ENCODE measurements around the gene ZDHHC11B. TPM values are rescaled to one million over a fixed set of nuclear protein-coding genes. Genes with fewer than 3 reads are reported as not detected.
"Not testable (repeated sequence)": the region's sequence is repeated elsewhere in the genome, so short reads cannot be mapped to it uniquely, and the experiment has no call there.

Gene ZDHHC11B
- total RNA-seq, 1 experiment from 2014 or later = 5.9 TPM

- in situ Hi-C loops (cut with HindIII; ENCODE audit: low pct_unique_long_range_greater_than_20kb, low sequenced_read_pairs); DNase-seq (ENCODE audit: low read depth, low spot score): not testable (repeated sequence)
Measured at GRCh38 chr5:713686-714085, 70.8 kb downstream of the ZDHHC11B start.

GRCh38 chr5:708848-709517, 75.5 kb downstream of the ZDHHC11B start:
- DNase-seq (ENCODE audit: low read depth, low spot score); in situ Hi-C loops (cut with HindIII; ENCODE audit: low pct_unique_long_range_greater_than_20kb, low sequenced_read_pairs): not testable (repeated sequence)

GRCh38 chr5:708374-708773, 76.2 kb downstream of the ZDHHC11B start:
- DNase-seq (ENCODE audit: low read depth, low spot score); in situ Hi-C loops (cut with HindIII; ENCODE audit: low pct_unique_long_range_greater_than_20kb, low sequenced_read_pairs): not testable (repeated sequence)

- DNase-seq (ENCODE audit: low read depth, low spot score); in situ Hi-C loops (cut with HindIII; ENCODE audit: low pct_unique_long_range_greater_than_20kb, low sequenced_read_pairs): not testable (repeated sequence)
Measured at GRCh38 chr5:706127-706526, 78.4 kb downstream of the ZDHHC11B start.

GRCh38 chr5:696753-697702, 87.5 kb downstream of the ZDHHC11B start:
- DNase-seq (ENCODE audit: low read depth, low spot score); in situ Hi-C loops (cut with HindIII; ENCODE audit: low pct_unique_long_range_greater_than_20kb, low sequenced_read_pairs): not testable (repeated sequence)

- DNase-seq (ENCODE audit: low read depth, low spot score); in situ Hi-C loops (cut with HindIII; ENCODE audit: low pct_unique_long_range_greater_than_20kb, low sequenced_read_pairs): not testable (repeated sequence)
Measured at GRCh38 chr5:696191-696590, 88.3 kb downstream of the ZDHHC11B start.

GRCh38 chr5:695475-695874, 89.1 kb downstream of the ZDHHC11B start:
- in situ Hi-C loops (cut with HindIII; ENCODE audit: low pct_unique_long_range_greater_than_20kb, low sequenced_read_pairs); DNase-seq (ENCODE audit: low read depth, low spot score): not testable (repeated sequence)

GRCh38 chr5:694042-694431, 90.5 kb downstream of the ZDHHC11B start:
- not testable (repeated sequence) for DNase-seq (ENCODE audit: low read depth, low spot score)

GRCh38 chr5:693271-694041, 91.1 kb downstream of the ZDHHC11B start, which contains the start of gene TPPP:
TSS of gene TPPP (minus strand) at chr5:693352. CDS start at chr5:678060, 15,292 bp downstream.
- in situ Hi-C loops (cut with HindIII; ENCODE audit: low pct_unique_long_range_greater_than_20kb, low sequenced_read_pairs) = not testable (repeated sequence)
- peak; percentile 81 for DNase-seq (ENCODE audit: low read depth, low spot score)

More at GRCh38 chr5:694042-694431, 90.5 kb downstream of the ZDHHC11B start:
- in situ Hi-C loops (cut with HindIII; ENCODE audit: low pct_unique_long_range_greater_than_20kb, low sequenced_read_pairs) = not testable (repeated sequence)

GRCh38 chr5:692529-693041, 91.9 kb downstream of the ZDHHC11B start:
- DNase-seq (ENCODE audit: low read depth, low spot score) = peak; percentile 41
- in situ Hi-C loops (cut with HindIII; ENCODE audit: low pct_unique_long_range_greater_than_20kb, low sequenced_read_pairs) = not testable (repeated sequence)

GRCh38 chr5:691817-692528, 92.6 kb downstream of the ZDHHC11B start:
- in situ Hi-C loops (cut with HindIII; ENCODE audit: low pct_unique_long_range_greater_than_20kb, low sequenced_read_pairs) = no loop called here
- DNase-seq (ENCODE audit: low read depth, low spot score) = no peak

- in situ Hi-C loops (cut with HindIII; ENCODE audit: low pct_unique_long_range_greater_than_20kb, low sequenced_read_pairs); DNase-seq (ENCODE audit: low read depth, low spot score): not testable (repeated sequence)
Measured at GRCh38 chr5:691049-691448, 93.5 kb downstream of the ZDHHC11B start.

GRCh38 chr5:690293-690692, 94.2 kb downstream of the ZDHHC11B start:
- DNase-seq (ENCODE audit: low read depth, low spot score); in situ Hi-C loops (cut with HindIII; ENCODE audit: low pct_unique_long_range_greater_than_20kb, low sequenced_read_pairs): not testable (repeated sequence)

- in situ Hi-C loops (cut with HindIII; ENCODE audit: low pct_unique_long_range_greater_than_20kb, low sequenced_read_pairs); DNase-seq (ENCODE audit: low read depth, low spot score): not testable (repeated sequence)
Measured at GRCh38 chr5:688348-689010, 96.0 kb downstream of the ZDHHC11B start.

GRCh38 chr5:686936-687335, 97.6 kb downstream of the ZDHHC11B start:
- DNase-seq (ENCODE audit: low read depth, low spot score); in situ Hi-C loops (cut with HindIII; ENCODE audit: low pct_unique_long_range_greater_than_20kb, low sequenced_read_pairs): not testable (repeated sequence)

GRCh38 chr5:686172-686523, 98.4 kb downstream of the ZDHHC11B start:
- in situ Hi-C loops (cut with HindIII; ENCODE audit: low pct_unique_long_range_greater_than_20kb, low sequenced_read_pairs); DNase-seq (ENCODE audit: low read depth, low spot score): not testable (repeated sequence)
